Panc1 (cell line): ENCODE data around the gene STAM2. TPM values are rescaled to one million over a fixed set of nuclear protein-coding genes. Genes with fewer than 3 reads are reported as not detected.

Source experiments
- ATAC-seq: fragments of 200-7000 bp; cut with Tn5 transposase; 2 replicates; pipeline ENCODE4 v1.9.1; 2020; ENCODE audit warnings: mild to moderate bottlenecking, moderate library complexity
- BruUV-seq: library from RNA; stranded (reverse); fragments of 400-500 nt; replicated peaks from 2 replicates; lab custom pipeline; 2021; lab: Mats Ljungman, UMichigan
- CTCF ChIA-PET: fragments of 300-600 bp; sonication (Branson Sonifier 250); formaldehyde crosslinking; loops from one replicate; lab custom pipeline; 2022; ENCODE audit warnings: antibody characterized with exemption; lab: Charles Lee
- POLR2A ChIA-PET: fragments of 300-600 bp; sonication (Branson Sonifier 250); formaldehyde crosslinking; loops from one replicate; lab custom pipeline; 2022; ENCODE audit warnings: antibody characterized with exemption; lab: Charles Lee
- DNase-seq: peaks from one replicate; pipeline ENCODE4 v3.0.0-alpha.2; 2010; ENCODE audit warnings: low read depth, low spot score
- H3K27ac ChIP-seq: 2 replicates; pipeline ENCODE4 v1.5.1; 2011; ENCODE audit warnings: mild to moderate bottlenecking, low read length, inconsistent platforms
- H3K27me3 ChIP-seq: fragments of 200-500 bp; sonication (Bioruptor generic); 2 replicates; pipeline ENCODE4 v1.6.0; 2014; ENCODE audit warnings: low read length, inconsistent platforms; ENCODE audit not compliant: control insufficient read depth, insufficient read depth
- H3K36me3 ChIP-seq: fragments of 200-500 bp; sonication (Bioruptor generic); 2 replicates; pipeline ENCODE4 v1.5.1; 2014; ENCODE audit warnings: inconsistent platforms, mild to moderate bottlenecking, low read length, moderate library complexity; ENCODE audit not compliant: control insufficient read depth, insufficient read depth
- H3K4me1 ChIP-seq: 2 replicates; pipeline ENCODE4 v1.5.1; 2011; ENCODE audit warnings: inconsistent platforms, mild to moderate bottlenecking, low read length, moderate library complexity; ENCODE audit not compliant: control insufficient read depth, insufficient read depth
- H3K4me3 ChIP-seq, 2 experiments: 2 replicates each; pipeline ENCODE4 v1.5.1; 2011 to 2012; ENCODE audit warnings: low read depth in 2 of 2, low read length in 2 of 2, mild to moderate bottlenecking in 2 of 2, inconsistent platforms in 1 of 2, moderate library complexity in 1 of 2
- H3K9me3 ChIP-seq: fragments of 200-500 bp; sonication (Bioruptor generic); 2 replicates; pipeline ENCODE4 v1.5.1; 2014; ENCODE audit warnings: low read depth, mild to moderate bottlenecking, inconsistent platforms, low read length, moderate library complexity; ENCODE audit not compliant: control insufficient read depth, insufficient read depth
- POLR2AphosphoS5 ChIP-seq: IDR thresholded peaks from 2 replicates; pipeline ENCODE4 v1.6.1; 2012; ENCODE audit warnings: mild to moderate bottlenecking, low read depth, low read length, moderate library complexity
- SIN3A ChIP-seq: IDR thresholded peaks from 2 replicates; pipeline ENCODE4 v1.6.1; 2012; ENCODE audit warnings: low read depth, mild to moderate bottlenecking, low read length, moderate library complexity, borderline replicate concordance; ENCODE audit not compliant: insufficient read depth
- TCF7L2 ChIP-seq: IDR thresholded peaks from 2 replicates; pipeline ENCODE4 v1.6.1; 2011; ENCODE audit warnings: mild to moderate bottlenecking, low read depth, low read length, inconsistent platforms
- in situ Hi-C: cut with HindIII; loops from 2 replicates; pipeline ENCODE4 v1.10.0; 2016; ENCODE audit warnings: low sequenced_read_pairs, low pct_unique_long_range_greater_than_20kb
- intact Hi-C: fragments of 100-400 bp; cut with micrococcal nuclease; formaldehyde crosslinking; loops from one replicate; pipeline ENCODE4 v1.10.0; 2022; ENCODE audit not compliant: unreplicated experiment
- total RNA-seq: library from RNA; stranded (reverse); gene quantifications from one replicate; pipeline ENCODE4 v1.2.1, GENCODE V29; 2021; ENCODE audit not compliant: unreplicated experiment
- TF ChIP-seq, protein P1 (sequence below), 2 experiments: IDR thresholded peaks; 2 replicates each; pipeline ENCODE4 v1.6.1; 2011 to 2012; ENCODE audit warnings: low read depth in 2 of 2, control low read depth in 1 of 2, low read length in 1 of 2, mild to moderate bottlenecking in 1 of 2, moderate library complexity in 1 of 2; ENCODE audit not compliant: insufficient read depth in 1 of 2
- TF ChIP-seq, protein P2 (sequence below): fragments of 450-650 bp; IDR thresholded peaks from 2 replicates; pipeline ENCODE4 v1.5.1; 2017; ENCODE audit warnings: mild to moderate bottlenecking

The STAM2 gene
- total RNA-seq, 1 experiment from 2014 or later = 29.1 TPM

DNA sequence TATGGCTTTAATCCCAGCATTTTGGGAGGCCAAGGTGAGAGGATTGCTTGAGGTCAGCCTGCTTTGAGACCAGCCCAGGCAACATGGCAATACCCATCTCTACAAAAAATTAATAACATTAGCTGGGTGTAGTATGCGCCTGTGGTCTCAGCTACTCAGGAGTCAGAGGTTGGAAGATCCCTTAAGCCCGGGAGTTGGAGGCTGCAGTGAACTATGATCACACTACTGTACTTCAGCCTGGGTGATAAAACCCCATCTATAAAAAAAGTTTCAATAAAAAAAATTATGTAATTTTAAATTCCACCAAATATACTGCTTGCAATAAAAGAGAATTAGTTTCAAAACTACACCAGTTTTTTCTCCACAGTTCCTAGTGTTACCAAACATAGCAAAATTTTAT is 53.4 kb downstream of the STAM2 start:
- no peak overlapping the region for H3K4me3 ChIP-seq
- DNase-seq = no peak
- no peak overlapping the region for H3K27ac ChIP-seq
- CTCF ChIA-PET = no interaction called here
- POLR2A ChIA-PET = no interaction called here
- intact Hi-C loops (no loop called here), in situ Hi-C loops (no loop called here)
- ATAC-seq = no peak
- H3K27me3 ChIP-seq = no peaks in the 10 kb centered on the region
- no peaks in the 10 kb centered on the region for H3K9me3 ChIP-seq
- peaks cover 2% of the 10 kb centered on the region; the same call in 1 of the 2 replicates for H3K36me3 ChIP-seq
- TF ChIP-seq, protein P1, sequence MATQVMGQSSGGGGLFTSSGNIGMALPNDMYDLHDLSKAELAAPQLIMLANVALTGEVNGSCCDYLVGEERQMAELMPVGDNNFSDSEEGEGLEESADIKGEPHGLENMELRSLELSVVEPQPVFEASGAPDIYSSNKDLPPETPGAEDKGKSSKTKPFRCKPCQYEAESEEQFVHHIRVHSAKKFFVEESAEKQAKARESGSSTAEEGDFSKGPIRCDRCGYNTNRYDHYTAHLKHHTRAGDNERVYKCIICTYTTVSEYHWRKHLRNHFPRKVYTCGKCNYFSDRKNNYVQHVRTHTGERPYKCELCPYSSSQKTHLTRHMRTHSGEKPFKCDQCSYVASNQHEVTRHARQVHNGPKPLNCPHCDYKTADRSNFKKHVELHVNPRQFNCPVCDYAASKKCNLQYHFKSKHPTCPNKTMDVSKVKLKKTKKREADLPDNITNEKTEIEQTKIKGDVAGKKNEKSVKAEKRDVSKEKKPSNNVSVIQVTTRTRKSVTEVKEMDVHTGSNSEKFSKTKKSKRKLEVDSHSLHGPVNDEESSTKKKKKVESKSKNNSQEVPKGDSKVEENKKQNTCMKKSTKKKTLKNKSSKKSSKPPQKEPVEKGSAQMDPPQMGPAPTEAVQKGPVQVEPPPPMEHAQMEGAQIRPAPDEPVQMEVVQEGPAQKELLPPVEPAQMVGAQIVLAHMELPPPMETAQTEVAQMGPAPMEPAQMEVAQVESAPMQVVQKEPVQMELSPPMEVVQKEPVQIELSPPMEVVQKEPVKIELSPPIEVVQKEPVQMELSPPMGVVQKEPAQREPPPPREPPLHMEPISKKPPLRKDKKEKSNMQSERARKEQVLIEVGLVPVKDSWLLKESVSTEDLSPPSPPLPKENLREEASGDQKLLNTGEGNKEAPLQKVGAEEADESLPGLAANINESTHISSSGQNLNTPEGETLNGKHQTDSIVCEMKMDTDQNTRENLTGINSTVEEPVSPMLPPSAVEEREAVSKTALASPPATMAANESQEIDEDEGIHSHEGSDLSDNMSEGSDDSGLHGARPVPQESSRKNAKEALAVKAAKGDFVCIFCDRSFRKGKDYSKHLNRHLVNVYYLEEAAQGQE (IDR thresholded peaks at IDR 0.05; ENCODE audit: insufficient read depth in 1 of 2, low read depth in 2 of 2, low read length in 1 of 2) = no peak
- TF ChIP-seq POLR2AphosphoS5 (no peak), TCF7L2 (no peak)
- TF ChIP-seq, protein P2, sequence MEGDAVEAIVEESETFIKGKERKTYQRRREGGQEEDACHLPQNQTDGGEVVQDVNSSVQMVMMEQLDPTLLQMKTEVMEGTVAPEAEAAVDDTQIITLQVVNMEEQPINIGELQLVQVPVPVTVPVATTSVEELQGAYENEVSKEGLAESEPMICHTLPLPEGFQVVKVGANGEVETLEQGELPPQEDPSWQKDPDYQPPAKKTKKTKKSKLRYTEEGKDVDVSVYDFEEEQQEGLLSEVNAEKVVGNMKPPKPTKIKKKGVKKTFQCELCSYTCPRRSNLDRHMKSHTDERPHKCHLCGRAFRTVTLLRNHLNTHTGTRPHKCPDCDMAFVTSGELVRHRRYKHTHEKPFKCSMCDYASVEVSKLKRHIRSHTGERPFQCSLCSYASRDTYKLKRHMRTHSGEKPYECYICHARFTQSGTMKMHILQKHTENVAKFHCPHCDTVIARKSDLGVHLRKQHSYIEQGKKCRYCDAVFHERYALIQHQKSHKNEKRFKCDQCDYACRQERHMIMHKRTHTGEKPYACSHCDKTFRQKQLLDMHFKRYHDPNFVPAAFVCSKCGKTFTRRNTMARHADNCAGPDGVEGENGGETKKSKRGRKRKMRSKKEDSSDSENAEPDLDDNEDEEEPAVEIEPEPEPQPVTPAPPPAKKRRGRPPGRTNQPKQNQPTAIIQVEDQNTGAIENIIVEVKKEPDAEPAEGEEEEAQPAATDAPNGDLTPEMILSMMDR = no peak
- no peaks in the 10 kb centered on the region for H3K4me1 ChIP-seq
- no TSS peak for BruUV-seq

DNA sequence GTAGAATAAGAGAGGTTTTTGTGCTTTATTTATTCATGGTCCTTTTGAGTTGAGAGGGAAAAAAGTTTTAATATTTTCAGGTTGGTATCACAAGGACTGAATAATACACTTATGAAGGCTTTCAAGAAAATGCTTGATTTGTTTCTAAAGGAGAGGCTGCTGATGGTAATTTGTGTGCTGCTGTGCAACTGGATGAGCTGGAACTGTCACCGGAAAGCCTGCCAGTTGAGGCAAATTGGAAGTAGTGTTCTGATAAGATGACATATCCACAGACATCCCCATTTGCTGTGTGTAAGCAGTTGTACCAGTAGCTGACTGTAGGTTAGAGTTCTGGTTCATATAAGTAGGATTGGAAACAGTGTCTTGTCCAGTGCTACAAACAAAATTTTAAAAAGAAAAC is 55.1 kb downstream of the STAM2 start:
- in situ Hi-C loops (no loop called here), intact Hi-C loops (no loop called here)
- no TSS peak for BruUV-seq
- Histone ChIP-seq H3K4me1 (no peaks in the 10 kb centered on the region), H3K27me3 (no peaks in the 10 kb centered on the region), H3K4me3 (no peak overlapping the region), H3K27ac (no peak overlapping the region), H3K36me3 (peaks cover 2% of the 10 kb centered on the region; the same call in 1 of the 2 replicates), H3K9me3 (no peaks in the 10 kb centered on the region)
- ChIA-PET POLR2A (no interaction called here), CTCF (no interaction called here)
- no peak for TF ChIP-seq POLR2AphosphoS5
- TF ChIP-seq, protein P2 = no peak
- TF ChIP-seq, protein P1 (IDR thresholded peaks at IDR 0.05; ENCODE audit: insufficient read depth in 1 of 2, low read depth in 2 of 2, low read length in 1 of 2) = no peak
- TF ChIP-seq SIN3A = no peak
- no peak for TF ChIP-seq TCF7L2
- DNase-seq (no peak), ATAC-seq (no peak)
